ENCODE measurements around the gene TRIO. TPM values are rescaled to one million over a fixed set of nuclear protein-coding genes. Genes with fewer than 3 reads are reported as not detected.

Gene TRIO
- total RNA-seq, 1 experiment from 2014 or later = 211 TPM

DNA sequence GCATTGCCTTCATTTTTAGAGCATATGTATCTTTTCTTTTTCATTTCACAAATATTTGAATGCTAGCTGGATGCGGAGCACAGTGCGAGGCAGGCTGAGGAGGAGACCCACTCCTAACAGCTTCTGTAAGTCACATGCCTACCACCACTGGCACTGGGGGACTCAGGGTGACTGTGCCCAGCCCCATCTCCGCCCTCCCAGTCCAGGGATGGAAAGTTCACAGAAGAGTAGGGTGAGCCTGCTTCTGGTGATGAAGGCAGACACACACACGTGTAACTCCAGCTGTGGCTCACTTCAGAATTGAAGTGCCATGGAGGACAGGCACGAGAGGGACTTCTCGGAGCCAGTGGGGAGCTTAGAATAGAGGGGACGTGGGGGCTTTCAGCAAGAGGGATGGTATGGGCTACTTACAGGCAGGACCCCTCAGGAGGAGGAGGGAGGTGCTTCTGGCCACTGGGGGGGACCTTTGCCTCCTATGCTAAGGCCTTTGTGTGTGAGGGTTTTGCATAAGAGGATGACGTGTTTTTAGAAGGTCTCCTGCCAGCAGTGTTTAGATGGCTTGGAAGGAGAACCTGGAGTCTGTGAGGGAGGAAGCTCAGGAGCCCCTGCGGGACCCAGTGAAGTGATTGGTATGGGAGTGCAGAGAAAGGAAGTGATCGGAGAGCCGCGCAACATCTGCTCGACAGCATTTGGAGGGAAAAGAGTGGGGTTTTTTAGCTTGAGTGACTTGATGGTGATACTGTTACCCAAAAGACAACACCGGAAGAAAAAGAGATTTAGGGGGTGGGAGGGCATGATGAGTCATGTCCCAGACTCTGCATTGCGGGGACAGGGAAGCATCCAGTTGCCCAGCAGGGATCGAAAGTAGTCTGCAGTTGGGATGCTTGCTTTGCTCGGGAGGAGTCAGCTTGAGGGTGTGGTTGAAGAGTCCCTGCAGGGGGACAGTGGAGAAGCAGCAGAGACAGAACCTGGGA, 274.9 kb downstream of the TRIO start:
- no peaks in the 10 kb centered on the region for H3K9me3 ChIP-seq (ENCODE audit: low read length)
- BruUV-seq (replicated peaks) = no TSS peak
- H2AFZ ChIP-seq (ENCODE audit: low read length) = no peak overlapping the region
- no peak overlapping the region for H3K27ac ChIP-seq (ENCODE audit: low read length)
- TF ChIP-seq, protein P1, sequence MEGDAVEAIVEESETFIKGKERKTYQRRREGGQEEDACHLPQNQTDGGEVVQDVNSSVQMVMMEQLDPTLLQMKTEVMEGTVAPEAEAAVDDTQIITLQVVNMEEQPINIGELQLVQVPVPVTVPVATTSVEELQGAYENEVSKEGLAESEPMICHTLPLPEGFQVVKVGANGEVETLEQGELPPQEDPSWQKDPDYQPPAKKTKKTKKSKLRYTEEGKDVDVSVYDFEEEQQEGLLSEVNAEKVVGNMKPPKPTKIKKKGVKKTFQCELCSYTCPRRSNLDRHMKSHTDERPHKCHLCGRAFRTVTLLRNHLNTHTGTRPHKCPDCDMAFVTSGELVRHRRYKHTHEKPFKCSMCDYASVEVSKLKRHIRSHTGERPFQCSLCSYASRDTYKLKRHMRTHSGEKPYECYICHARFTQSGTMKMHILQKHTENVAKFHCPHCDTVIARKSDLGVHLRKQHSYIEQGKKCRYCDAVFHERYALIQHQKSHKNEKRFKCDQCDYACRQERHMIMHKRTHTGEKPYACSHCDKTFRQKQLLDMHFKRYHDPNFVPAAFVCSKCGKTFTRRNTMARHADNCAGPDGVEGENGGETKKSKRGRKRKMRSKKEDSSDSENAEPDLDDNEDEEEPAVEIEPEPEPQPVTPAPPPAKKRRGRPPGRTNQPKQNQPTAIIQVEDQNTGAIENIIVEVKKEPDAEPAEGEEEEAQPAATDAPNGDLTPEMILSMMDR (conservative IDR thresholded peaks at IDR 0.05; ENCODE audit: low read depth, low read length) = no peak
- TF ChIP-seq EZH2phosphoT487 (IDR thresholded peaks at IDR 0.05; ENCODE audit: borderline replicate concordance, low read length) (no peak), EZH2 (IDR thresholded peaks at IDR 0.05; ENCODE audit: low read length, unreplicated experiment) (no peak)
- H4K20me1 ChIP-seq (ENCODE audit: low read length) = no peaks in the 10 kb centered on the region
- intact Hi-C loops (cut with micrococcal nuclease) = no loop called here
- ChIA-PET POLR2A (ENCODE audit: unreplicated experiment) (no interaction called here), CTCF (no interaction called here)
- peaks cover 32% of the 10 kb centered on the region for H3K79me2 ChIP-seq (ENCODE audit: low read length)
- ATAC-seq = no peak
- H3K4me2 ChIP-seq (ENCODE audit: low read length) = no peak overlapping the region
- H3F3A ChIP-seq (ENCODE audit: low read length, unreplicated experiment) = no peaks in the 10 kb centered on the region
- no peaks in the 10 kb centered on the region for H3K9me2 ChIP-seq (replicated peaks; ENCODE audit: low read length)
- peaks cover 92% of the 10 kb centered on the region for H3K36me3 ChIP-seq (ENCODE audit: low read depth, low read length)
- H3K9ac ChIP-seq (ENCODE audit: low read length) = no peak overlapping the region
- no peaks in the 10 kb centered on the region for H3K4me1 ChIP-seq (ENCODE audit: insufficient read depth, low read length)
- H3K27me3 ChIP-seq (ENCODE audit: low read length) = no peaks in the 10 kb centered on the region
- DNase-seq = no peak
- no peak overlapping the region for H3K4me3 ChIP-seq (ENCODE audit: low read length)

DNA sequence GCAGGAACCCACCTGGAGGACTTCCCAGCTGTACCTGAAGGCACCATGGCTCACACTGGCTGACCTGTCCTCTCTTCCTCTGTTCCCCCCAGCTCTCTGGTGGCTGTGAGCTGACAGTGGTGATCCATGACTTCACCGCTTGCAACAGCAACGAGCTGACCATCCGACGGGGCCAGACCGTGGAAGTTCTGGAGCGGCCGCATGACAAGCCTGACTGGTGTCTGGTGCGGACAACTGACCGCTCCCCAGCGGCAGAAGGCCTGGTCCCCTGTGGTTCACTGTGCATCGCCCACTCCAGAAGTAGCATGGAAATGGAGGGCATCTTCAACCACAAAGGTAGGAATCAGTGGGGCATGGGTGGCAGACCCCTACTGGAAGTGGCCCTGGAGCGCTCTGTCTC, 276.5 kb downstream of the TRIO start:
- ChIA-PET POLR2A (ENCODE audit: unreplicated experiment) (no interaction called here), CTCF (no interaction called here)
- Histone ChIP-seq H3K9me2 (replicated peaks; ENCODE audit: low read length) (no peaks in the 10 kb centered on the region), H3K27me3 (ENCODE audit: low read length) (no peaks in the 10 kb centered on the region), H3K27ac (ENCODE audit: low read length) (no peak overlapping the region), H3K4me3 (ENCODE audit: low read length) (no peak overlapping the region), H3K4me2 (ENCODE audit: low read length) (no peak overlapping the region), H3K9me3 (ENCODE audit: low read length) (no peaks in the 10 kb centered on the region), H4K20me1 (ENCODE audit: low read length) (no peaks in the 10 kb centered on the region), H3K36me3 (ENCODE audit: low read depth, low read length) (peaks cover 85% of the 10 kb centered on the region), H3K9ac (ENCODE audit: low read length) (no peak overlapping the region), H3K79me2 (ENCODE audit: low read length) (peaks cover 33% of the 10 kb centered on the region), H3F3A (ENCODE audit: low read length, unreplicated experiment) (no peaks in the 10 kb centered on the region), H3K4me1 (ENCODE audit: insufficient read depth, low read length) (no peaks in the 10 kb centered on the region), H2AFZ (ENCODE audit: low read length) (no peak overlapping the region)
- DNase-seq = no peak
- ATAC-seq = no peak
- intact Hi-C loops (cut with micrococcal nuclease) = no loop called here
- TF ChIP-seq EZH2 (IDR thresholded peaks at IDR 0.05; ENCODE audit: low read length, unreplicated experiment) = no peak
- TF ChIP-seq EZH2phosphoT487 (IDR thresholded peaks at IDR 0.05; ENCODE audit: borderline replicate concordance, low read length) = no peak
- TF ChIP-seq, protein P1 (conservative IDR thresholded peaks at IDR 0.05; ENCODE audit: low read depth, low read length) = no peak
- no TSS peak for BruUV-seq (replicated peaks)
